ENCODE measurements around the gene ARHGEF37.
"Not testable (repeated sequence)": the region's sequence is repeated elsewhere in the genome, so short reads cannot be mapped to it uniquely, and the experiment has no call there.

The ARHGEF37 gene, protein sequence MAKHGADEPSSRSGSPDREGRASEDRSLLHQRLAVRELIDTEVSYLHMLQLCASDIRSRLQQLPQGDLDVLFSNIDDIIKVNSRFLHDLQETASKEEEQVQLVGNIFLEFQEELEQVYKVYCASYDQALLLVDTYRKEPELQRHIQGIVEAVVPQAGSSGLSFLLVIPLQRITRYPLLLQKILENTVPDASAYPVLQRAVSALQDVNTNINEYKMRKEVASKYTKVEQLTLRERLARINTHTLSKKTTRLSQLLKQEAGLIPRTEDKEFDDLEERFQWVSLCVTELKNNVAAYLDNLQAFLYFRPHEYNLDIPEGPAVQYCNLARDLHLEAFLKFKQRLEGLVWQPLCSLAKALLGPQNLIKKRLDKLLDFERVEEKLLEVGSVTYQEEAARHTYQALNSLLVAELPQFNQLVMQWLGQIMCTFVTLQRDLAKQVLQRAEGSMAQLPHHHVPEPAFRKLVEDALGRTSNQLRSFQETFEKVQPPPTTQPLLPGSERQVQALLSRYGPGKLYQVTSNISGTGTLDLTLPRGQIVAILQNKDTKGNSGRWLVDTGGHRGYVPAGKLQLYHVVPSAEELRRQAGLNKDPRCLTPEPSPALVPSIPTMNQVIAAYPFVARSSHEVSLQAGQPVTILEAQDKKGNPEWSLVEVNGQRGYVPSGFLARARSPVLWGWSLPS

DNA sequence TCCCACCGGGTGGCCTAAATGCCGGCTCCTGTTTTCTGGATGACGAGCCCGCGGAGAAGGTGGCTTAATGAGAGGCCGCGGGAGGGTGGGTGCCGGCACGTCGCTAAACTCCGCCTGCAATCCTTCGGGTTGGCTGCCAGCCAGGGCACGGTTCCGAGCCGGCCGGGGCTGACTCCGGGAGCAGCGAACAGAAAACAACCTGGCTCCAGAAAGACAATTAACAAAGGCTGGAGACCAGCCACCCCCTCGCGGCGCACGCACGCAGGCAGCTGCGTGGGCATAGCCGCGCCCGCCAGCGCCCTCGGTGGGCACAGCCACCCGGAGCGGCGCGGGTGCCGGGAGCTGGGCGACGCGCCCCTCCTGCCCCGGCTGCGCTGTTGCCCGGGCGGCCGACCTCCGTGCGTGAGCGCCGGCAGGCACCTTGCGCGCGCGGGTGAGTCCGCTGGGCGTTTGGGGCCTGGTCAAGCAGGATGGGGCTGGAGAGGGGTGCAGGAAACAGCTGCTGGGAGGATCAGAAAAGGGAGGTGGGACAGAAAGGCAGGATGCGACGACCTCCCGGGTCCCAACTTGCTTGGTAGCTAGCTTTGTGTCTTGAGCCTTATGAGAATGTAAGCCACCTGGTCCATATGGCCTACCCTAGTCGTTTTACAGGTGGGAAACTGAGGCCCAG lies at the start of gene ARHGEF37:
TSS of gene ARHGEF37 (plus strand) at position 307 of the 670 bp plus-strand sequence. CDS start 16,272 bp downstream, outside the sequence.
- H3K4me3 ChIP-seq (ENCODE audit: low read depth, low read length) = peak within 1 kb of the TSS; percentile 55
- TF ChIP-seq, protein P1, sequence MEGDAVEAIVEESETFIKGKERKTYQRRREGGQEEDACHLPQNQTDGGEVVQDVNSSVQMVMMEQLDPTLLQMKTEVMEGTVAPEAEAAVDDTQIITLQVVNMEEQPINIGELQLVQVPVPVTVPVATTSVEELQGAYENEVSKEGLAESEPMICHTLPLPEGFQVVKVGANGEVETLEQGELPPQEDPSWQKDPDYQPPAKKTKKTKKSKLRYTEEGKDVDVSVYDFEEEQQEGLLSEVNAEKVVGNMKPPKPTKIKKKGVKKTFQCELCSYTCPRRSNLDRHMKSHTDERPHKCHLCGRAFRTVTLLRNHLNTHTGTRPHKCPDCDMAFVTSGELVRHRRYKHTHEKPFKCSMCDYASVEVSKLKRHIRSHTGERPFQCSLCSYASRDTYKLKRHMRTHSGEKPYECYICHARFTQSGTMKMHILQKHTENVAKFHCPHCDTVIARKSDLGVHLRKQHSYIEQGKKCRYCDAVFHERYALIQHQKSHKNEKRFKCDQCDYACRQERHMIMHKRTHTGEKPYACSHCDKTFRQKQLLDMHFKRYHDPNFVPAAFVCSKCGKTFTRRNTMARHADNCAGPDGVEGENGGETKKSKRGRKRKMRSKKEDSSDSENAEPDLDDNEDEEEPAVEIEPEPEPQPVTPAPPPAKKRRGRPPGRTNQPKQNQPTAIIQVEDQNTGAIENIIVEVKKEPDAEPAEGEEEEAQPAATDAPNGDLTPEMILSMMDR (IDR thresholded peaks at IDR 0.05; ENCODE audit: low read depth, low read length) = no peak

DNA sequence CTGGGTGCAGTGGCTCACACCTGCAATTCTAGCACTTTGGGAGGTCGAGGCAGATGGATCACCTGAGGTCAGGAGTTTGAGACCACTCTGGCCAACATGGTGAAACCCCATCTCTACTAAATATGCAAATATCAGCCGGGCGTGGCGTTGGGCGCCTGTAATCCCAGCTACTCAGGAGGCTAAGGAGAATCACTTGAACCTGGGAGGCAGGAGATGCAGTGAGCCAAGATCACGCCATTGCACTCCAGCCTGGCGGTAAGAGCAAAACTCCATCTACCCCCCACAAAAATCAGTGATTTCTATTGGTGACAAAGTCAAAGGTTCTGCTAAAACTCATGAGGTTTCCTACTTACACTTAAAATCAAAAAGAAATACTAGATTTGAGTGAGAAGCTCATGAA lies 48.9 kb upstream of the ARHGEF37 start:
- TF ChIP-seq, protein P1 (IDR thresholded peaks at IDR 0.05; ENCODE audit: low read depth, low read length) = no peak
- H3K4me3 ChIP-seq (ENCODE audit: low read depth, low read length) = no peak overlapping the region

DNA sequence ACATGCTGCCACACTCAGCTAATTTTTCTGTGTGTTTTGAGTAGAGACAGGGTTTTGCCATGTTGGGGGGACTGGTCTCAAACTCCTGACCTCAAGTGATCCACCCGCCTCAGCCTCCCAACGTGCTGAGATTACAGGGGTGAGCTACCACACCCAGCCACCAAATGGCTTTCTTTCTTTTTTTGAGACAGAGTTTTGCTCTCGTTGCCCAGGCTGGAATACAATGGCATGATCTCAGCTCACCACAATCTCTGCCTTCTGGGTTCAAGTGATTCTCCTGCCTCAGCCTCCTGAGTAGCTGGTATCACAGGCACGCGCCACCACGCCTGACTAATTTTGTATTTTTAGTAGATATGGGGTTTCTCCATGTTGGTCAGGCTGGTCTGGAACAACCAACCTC lies 45.5 kb upstream of the ARHGEF37 start:
- not testable (repeated sequence) for H3K4me3 ChIP-seq (ENCODE audit: low read depth, low read length)

DNA sequence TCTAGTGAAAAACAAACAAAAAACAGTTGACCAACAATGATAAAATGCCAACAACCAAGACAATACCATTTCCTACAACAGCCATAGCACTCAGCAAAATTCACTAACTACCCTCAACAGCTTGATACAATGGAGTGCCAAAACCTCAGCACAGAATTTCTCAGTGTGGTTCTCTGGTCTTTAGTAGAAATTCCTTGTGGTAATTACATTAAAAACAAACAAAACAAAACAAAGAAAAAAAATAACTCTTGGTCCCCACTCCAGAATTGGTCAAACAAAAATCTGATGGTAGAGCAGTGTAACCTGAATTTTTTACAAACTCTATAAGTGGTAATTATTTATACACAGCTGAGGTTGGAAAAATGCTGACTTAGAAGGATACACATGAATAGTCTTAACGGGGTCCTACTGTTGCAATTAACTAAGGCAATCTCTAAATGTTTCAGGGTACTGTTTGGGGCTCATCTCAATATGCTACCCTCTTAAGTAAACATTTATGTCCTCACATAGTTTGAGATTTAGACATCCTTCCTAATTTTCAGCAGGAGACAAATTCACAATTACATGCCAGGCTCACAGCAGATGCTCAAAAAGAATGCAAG lies 43.8 kb upstream of the ARHGEF37 start:
- TF ChIP-seq, protein P1 (IDR thresholded peaks at IDR 0.05; ENCODE audit: low read depth, low read length) = no peak
- no peak overlapping the region for H3K4me3 ChIP-seq (ENCODE audit: low read depth, low read length)

DNA sequence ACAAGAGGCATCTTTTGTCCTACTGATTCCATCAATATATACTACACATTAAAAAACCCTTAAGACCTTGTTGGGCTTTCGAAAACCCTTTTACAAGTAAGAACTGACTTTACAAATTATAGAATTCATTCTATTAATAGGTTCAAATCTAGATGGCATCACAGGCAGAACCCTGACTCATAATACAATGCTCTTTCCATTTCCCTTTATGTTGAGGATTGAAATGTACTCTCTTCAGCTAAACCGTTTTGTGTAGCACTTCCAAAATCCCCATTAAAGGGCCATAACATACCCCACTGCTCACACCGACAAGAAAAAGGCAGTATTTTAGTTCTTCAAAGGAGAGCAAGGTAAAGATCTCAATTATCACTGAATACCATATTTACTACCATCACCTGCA lies 41.2 kb upstream of the ARHGEF37 start:
- H3K4me3 ChIP-seq (ENCODE audit: low read depth, low read length) = no peak overlapping the region
- TF ChIP-seq, protein P1 (IDR thresholded peaks at IDR 0.05; ENCODE audit: low read depth, low read length) = no peak

DNA sequence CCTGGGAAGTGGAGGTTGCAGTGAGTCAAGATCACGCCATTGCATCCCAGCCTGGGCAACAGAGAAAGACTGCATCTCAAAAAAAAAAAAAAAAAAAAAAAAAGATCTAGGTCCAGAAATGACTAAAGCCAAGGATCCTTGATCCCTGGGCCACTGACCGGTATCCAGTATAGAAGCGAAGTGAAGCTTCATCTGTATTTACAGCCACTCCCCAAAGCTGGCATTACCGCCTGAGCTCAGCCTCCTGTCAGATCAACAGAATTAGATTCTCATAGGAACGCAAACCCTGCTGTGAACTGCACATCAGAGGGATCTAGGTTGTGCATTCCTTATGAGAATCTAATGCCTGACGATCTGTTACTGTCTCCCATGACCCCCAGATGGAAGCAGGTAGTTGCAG lies 39.4 kb upstream of the ARHGEF37 start:
- H3K4me3 ChIP-seq (ENCODE audit: low read depth, low read length) = no peak overlapping the region
- TF ChIP-seq, protein P1 (IDR thresholded peaks at IDR 0.05; ENCODE audit: low read depth, low read length) = no peak

DNA sequence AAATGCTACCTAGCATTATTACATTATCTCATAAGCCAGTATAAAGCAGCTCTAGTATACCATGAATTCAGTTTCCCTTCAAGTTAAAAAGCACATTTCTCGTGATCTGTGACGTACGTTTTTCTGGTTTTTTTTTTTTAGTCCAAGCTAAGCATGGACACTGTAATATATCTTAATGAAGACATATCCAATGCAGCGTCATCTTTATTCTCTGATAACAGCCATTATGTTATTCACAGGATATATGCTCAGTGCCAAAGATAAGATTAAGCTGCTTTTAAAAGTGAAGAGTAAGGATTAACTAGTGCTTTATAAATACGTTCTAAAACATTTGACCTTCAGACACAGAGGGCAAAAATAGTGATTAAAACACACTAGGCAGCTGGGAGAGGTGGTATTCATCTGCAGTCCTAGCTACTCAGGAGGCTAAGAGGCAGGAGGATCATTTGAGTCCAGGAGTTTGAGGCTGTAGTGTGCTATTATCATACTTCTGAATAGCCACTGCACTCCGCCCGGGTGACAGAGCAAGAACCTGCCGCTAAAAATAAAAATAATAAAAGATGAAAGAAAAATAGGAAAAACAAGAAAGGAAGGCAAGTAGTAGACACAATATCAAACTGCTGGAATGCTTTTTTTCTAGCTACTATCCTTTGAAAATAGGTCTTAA lies 37.8 kb upstream of the ARHGEF37 start:
- H3K4me3 ChIP-seq (ENCODE audit: low read depth, low read length) = no peak overlapping the region
- TF ChIP-seq, protein P1 (IDR thresholded peaks at IDR 0.05; ENCODE audit: low read depth, low read length) = no peak
